Esophagus muscularis mucosa (tissue), 4 donors: Measurements from ENCODE around the gene GRK1. TPM values are rescaled to one million over a fixed set of nuclear protein-coding genes. Genes with fewer than 3 reads are reported as not detected.

Source experiments
- DNase-seq: peaks from one replicate; pipeline ENCODE4 v3.0.0-alpha.2; 2017; ENCODE audit errors: extremely low spot score
- H3K27ac ChIP-seq, 4 donors: fragments of 200-600 bp; sonication (generic); replicated peaks in 1 of 4; 1 replicate in 3 of 4; 2 replicates in 1 of 4; pipeline ENCODE4 v1.5.1; 2016 to 2019; ENCODE audit warnings: mild to moderate bottlenecking in 1 of 4
- H3K27me3 ChIP-seq, 4 donors: fragments of 200-600 bp; sonication (generic); one replicate each; pipeline versions ENCODE4 v1.5.1 to v1.6.0; 2016 to 2019
- H3K36me3 ChIP-seq, 4 donors: fragments of 200-600 bp; sonication (generic); one replicate each; pipeline ENCODE4 v1.5.1; 2016 to 2019
- H3K4me1 ChIP-seq, 4 donors: fragments of 200-600 bp; sonication (generic); one replicate each; pipeline ENCODE4 v1.5.1; 2016 to 2019
- H3K4me3 ChIP-seq, 4 donors: fragments of 200-600 bp; sonication (generic); 1 replicate in 2 of 4; 2 replicates in 2 of 4; pipeline ENCODE4 v1.5.1; 2016 to 2019; ENCODE audit warnings: mild to moderate bottlenecking in 4 of 4, moderate library complexity in 1 of 4
- H3K9me3 ChIP-seq, 4 donors: fragments of 200-600 bp; sonication (generic); 1 replicate in 3 of 4; 2 replicates in 1 of 4; pipeline ENCODE4 v1.5.1; 2016 to 2019
- EP300 ChIP-seq: sonication (generic); formaldehyde crosslinking; IDR thresholded peaks from one replicate; pipeline ENCODE4 v1.6.1; 2017; ENCODE audit warnings: antibody characterized with exemption
- POLR2A ChIP-seq: fragments of 450-650 bp; IDR thresholded peaks from one replicate; pipeline ENCODE4 v1.6.1; 2017; ENCODE audit warnings: antibody characterized with exemption, moderate library complexity, mild to moderate bottlenecking, low read depth
- POLR2AphosphoS5 ChIP-seq, 2 donors: sonication (generic); formaldehyde crosslinking; IDR thresholded peaks; one replicate each; pipeline ENCODE4 v1.6.1; 2017; ENCODE audit warnings: antibody characterized with exemption in 2 of 2
- WGBS: methylation state at CpG from one replicate; pipeline ENCODE4 v1.1.5; 2018; 5-methylcytosine and 5-hydroxymethylcytosine counted together
- intact Hi-C: fragments of 100-400 bp; cut with DNase I; formaldehyde crosslinking; loops from one replicate; pipeline ENCODE4 v1.15.1; 2023
- total RNA-seq, 4 donors: library from RNA; depleted of rRNA; stranded (reverse); fragments of >200 nt; gene quantifications; one replicate each; pipeline versions ENCODE4 v1.1.0 to v1.2.1, GENCODE V29; 2016
- TF ChIP-seq, protein P1 (sequence below), 3 experiments: fragments of 200-600 bp in 2 of 3; fragments of 450-650 bp in 1 of 3; sonication (generic) in 2 of 3; IDR thresholded peaks; one replicate each; pipeline ENCODE4 v1.5.1; 2017 to 2019; ENCODE audit warnings: antibody characterized with exemption in 3 of 3, mild to moderate bottlenecking in 2 of 3, moderate library complexity in 1 of 3

GRK1 gene
- total RNA-seq, 4 donors from 2014 or later = under 0.01 TPM; not detected in 3

DNA sequence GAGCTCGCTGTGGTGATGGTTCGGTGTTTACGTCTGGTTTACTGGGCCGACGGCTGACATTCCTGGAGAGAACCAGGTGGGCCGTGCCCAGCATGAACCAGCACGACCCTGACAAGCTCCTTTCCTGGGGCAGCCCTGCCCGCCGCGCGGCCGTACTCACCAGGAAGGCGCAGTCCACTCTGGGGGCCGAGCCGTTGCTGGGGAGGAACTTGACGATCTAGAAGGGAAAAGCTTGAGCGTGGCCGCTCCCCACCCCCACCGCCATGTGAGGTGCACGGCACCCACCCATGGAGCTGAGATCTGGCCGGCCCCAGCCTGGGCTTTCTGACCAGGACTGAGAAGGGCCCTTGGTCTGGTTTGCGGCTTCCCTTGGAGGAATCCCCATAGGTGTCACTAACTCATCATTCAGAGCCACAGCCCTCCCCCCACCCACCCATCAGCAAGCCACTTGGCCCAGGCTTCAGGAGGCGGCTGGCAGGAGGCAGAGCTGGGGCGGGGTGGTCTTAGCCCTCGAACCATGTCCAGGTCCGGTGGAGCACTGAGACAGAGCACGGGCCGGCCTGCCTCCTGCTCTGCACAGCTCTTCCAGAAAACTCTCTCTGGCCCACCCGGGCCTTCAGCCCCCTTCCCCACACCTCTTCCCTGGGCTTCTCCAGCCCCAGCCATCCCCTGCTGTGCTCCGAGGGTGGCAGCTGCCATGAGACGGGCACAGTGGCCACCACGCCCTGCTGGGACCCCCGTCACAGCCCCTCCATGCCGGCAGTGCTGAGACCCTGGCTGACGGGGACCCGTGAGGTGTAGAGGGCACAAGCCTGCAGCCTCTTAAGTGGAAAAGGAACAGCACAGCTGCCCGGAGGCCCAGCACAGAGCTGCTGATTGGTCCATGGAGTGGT, 15.3 kb upstream of the GRK1 start:
- DNase-seq = no peak
- H3K4me1 ChIP-seq = peaks cover 7 to 21% (median 20%) of the 10 kb centered on the region in 4 donors
- H3K27me3 ChIP-seq = no peaks in the 10 kb centered on the region
- no peaks in the 10 kb centered on the region for H3K36me3 ChIP-seq
- no peak overlapping the region for H3K27ac ChIP-seq
- TF ChIP-seq POLR2AphosphoS5 (IDR thresholded peaks at IDR 0.05) (no peak), POLR2A (no peak), EP300 (no peak)
- TF ChIP-seq, protein P1, sequence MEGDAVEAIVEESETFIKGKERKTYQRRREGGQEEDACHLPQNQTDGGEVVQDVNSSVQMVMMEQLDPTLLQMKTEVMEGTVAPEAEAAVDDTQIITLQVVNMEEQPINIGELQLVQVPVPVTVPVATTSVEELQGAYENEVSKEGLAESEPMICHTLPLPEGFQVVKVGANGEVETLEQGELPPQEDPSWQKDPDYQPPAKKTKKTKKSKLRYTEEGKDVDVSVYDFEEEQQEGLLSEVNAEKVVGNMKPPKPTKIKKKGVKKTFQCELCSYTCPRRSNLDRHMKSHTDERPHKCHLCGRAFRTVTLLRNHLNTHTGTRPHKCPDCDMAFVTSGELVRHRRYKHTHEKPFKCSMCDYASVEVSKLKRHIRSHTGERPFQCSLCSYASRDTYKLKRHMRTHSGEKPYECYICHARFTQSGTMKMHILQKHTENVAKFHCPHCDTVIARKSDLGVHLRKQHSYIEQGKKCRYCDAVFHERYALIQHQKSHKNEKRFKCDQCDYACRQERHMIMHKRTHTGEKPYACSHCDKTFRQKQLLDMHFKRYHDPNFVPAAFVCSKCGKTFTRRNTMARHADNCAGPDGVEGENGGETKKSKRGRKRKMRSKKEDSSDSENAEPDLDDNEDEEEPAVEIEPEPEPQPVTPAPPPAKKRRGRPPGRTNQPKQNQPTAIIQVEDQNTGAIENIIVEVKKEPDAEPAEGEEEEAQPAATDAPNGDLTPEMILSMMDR (IDR thresholded peaks at IDR 0.05) = no peak
- H3K4me3 ChIP-seq = no peak overlapping the region
- intact Hi-C loops = no loop called here
- WGBS = 91% methylated on average over 14 of the region's 37 CpGs
- no peaks in the 10 kb centered on the region for H3K9me3 ChIP-seq

DNA sequence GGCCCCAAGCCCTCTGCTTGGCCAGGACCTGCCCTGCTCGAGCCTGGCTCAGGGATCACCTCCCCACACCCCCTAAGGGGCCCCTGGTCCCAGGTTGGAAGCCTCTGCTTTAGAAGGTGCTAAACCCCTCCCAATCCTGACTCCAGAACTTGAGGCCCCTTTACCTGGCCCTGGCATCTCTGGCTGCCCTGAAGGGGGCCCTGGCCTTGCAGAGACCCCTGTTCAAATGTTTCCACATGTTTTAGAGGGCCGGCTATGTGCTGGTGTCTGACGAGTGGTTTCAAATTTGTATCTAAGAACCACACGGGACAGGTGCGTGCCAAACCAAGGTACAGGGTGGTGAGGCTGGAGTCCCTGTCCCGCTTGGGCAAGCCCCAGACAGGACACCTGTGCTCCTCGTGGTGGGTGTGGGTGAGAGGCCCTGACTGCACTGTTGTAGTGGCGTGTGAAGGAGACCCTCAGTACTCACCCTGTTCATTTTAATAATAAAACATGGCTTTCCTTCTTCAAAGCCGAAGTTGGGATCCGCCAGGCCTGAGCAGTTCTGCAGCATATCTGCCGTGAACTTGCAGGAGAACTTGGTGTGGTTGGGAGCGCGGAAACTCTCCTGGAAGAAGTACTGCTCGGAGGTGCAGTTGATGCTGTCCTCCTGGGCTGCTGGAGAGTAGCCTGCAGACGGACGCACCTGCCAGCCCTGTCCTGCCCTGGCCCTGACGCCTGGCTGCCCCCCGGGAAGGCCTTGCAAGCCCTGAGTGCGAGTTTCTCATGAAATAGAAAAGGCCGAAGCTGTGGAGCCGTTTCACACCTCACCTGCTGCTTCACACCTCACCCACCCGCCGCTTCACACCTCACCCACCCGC, 14.4 kb upstream of the GRK1 start:
- Histone ChIP-seq H3K4me1 (peaks cover 3 to 13% (median 12%) of the 10 kb centered on the region in 4 donors), H3K27ac (no peak overlapping the region), H3K36me3 (no peaks in the 10 kb centered on the region), H3K27me3 (no peaks in the 10 kb centered on the region), H3K9me3 (no peaks in the 10 kb centered on the region), H3K4me3 (no peak overlapping the region)
- intact Hi-C loops = no loop called here
- no peak for TF ChIP-seq POLR2AphosphoS5 (IDR thresholded peaks at IDR 0.05)
- TF ChIP-seq, protein P1 (IDR thresholded peaks at IDR 0.05) = no peak
- TF ChIP-seq POLR2A = no peak
- TF ChIP-seq EP300 = no peak
- 90% methylated on average over 19 of the region's 24 CpGs for WGBS
- no peak for DNase-seq

DNA sequence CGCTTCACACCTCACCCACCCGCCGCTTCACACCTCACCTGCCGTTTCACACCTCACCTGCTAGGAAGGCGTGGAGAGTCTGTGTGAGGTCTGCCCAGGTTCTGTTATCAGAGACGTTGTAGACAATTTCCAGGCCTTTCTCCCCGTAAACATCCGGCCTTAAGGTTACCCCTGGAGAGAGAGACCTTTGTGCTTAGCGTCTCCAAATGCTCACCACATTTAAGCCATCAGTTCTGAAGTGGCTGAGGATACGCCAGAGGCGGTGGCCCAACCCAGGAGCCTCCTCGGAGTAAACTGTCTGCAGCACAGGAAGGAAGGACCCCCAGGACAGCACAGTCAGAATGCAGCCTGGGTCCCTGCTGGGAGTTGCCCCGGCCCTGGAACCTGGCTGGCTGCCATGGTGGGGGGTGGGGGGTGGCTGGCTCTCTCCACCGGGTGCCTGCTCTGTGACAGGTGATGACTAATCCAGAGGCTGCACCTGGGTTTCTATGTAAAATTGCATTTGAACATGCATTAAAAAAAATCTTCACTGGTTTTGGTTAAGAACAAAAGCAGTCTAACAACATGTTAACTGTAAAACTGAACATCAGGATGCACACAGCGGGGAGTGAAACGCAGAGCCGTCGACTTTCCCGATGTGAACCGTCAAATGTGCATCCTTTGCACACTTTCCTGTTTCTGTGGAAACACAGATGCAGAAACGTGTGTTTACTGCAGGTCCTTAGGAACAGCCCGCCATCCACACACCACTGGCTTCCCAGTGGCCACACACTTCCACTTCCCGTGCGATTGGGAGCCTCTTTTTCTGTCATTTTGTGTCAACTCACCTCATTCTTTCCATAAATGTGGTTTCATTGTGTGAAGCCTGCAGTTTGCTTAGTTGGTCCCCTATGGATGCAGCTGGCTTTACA, 13.5 kb upstream of the GRK1 start:
- intact Hi-C loops = no loop called here
- no peak for DNase-seq
- 67% methylated on average over 24 of the region's 24 CpGs for WGBS

DNA sequence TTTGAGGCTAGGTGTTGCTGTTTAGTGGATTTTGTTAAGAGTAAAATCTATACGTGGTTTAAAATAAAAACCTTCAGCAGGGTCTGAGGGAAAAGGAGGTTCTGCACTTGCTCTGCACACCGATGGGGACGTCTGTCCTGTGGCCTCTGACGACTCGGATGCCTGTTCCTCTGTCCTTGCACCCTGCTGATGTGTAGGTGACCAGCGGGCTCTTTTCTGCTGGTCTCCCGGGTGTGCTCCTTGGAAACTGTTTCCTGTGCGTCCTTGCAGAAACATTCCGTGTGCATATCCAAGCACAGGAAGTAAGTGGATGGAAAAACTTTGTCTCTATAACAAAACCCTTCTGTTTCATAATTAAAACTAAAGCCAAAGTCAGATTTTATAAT, 12.9 kb upstream of the GRK1 start:
- peaks cover 0 to 4% (median 0%) of the 10 kb centered on the region in 4 donors for H3K27me3 ChIP-seq
- peaks cover 0 to 6% (median 6%) of the 10 kb centered on the region in 4 donors for H3K4me1 ChIP-seq
- intact Hi-C loops = no loop called here
- 71% methylated on average over 9 of the region's 9 CpGs for WGBS
- no peak for TF ChIP-seq EP300
- TF ChIP-seq, protein P1 (IDR thresholded peaks at IDR 0.05) = no peak
- TF ChIP-seq POLR2AphosphoS5 (IDR thresholded peaks at IDR 0.05) = no peak
- no peak for TF ChIP-seq POLR2A
- H3K4me3 ChIP-seq = no peak overlapping the region
- no peak overlapping the region for H3K27ac ChIP-seq
- no peak for DNase-seq
- no peaks in the 10 kb centered on the region for H3K9me3 ChIP-seq
- no peaks in the 10 kb centered on the region for H3K36me3 ChIP-seq

More for the DNA sequence above, 13.5 kb upstream of the GRK1 start:
- TF ChIP-seq POLR2AphosphoS5 (IDR thresholded peaks at IDR 0.05) = no peak
- TF ChIP-seq EP300 = no peak
- no peak for TF ChIP-seq POLR2A
- Histone ChIP-seq H3K9me3 (no peaks in the 10 kb centered on the region), H3K27me3 (peaks cover 0 to 4% (median 0%) of the 10 kb centered on the region in 4 donors), H3K27ac (no peak overlapping the region), H3K4me1 (peaks cover 0 to 6% (median 6%) of the 10 kb centered on the region in 4 donors), H3K4me3 (no peak overlapping the region), H3K36me3 (no peaks in the 10 kb centered on the region)
